ENCODE results near the gene SLC2A8.

Gene SLC2A8

DNA sequence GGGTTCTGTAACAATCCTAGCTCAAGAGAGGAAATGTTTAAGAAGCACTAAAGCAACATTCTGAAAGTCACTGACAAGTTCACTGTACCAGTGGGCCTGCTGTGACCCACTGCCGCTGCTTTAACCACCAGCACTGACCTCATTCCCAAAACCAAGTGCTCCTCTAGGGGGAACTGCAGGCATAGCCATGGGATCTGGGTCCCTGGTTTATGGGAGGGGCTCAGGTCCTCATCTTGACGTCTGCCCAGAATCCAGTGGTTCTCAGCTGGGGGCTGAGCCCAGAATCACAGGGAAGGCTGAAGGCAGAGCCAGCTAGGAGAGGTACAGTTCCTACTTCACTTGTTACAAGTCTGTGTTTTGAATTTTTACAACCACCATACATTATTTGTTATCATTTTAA lies 36.1 kb upstream of the SLC2A8 start:
- no peak overlapping the region for H2AFZ ChIP-seq (ENCODE audit: low read length)
- H3K9me3 ChIP-seq (ENCODE audit: low read length): no peaks in the 10 kb centered on the region
- no peak overlapping the region for H3K9ac ChIP-seq (ENCODE audit: low read length)
- no peak overlapping the region for H3K4me3 ChIP-seq (ENCODE audit: low read depth, low read length, poor library complexity, severe bottlenecking)
- no peaks in the 10 kb centered on the region for H3K4me1 ChIP-seq (ENCODE audit: insufficient read depth, low read length, severe bottlenecking)
- no peak for TF ChIP-seq EZH2 (IDR thresholded peaks at IDR 0.05; ENCODE audit: borderline replicate concordance, low read length)
- TF ChIP-seq, protein P1, sequence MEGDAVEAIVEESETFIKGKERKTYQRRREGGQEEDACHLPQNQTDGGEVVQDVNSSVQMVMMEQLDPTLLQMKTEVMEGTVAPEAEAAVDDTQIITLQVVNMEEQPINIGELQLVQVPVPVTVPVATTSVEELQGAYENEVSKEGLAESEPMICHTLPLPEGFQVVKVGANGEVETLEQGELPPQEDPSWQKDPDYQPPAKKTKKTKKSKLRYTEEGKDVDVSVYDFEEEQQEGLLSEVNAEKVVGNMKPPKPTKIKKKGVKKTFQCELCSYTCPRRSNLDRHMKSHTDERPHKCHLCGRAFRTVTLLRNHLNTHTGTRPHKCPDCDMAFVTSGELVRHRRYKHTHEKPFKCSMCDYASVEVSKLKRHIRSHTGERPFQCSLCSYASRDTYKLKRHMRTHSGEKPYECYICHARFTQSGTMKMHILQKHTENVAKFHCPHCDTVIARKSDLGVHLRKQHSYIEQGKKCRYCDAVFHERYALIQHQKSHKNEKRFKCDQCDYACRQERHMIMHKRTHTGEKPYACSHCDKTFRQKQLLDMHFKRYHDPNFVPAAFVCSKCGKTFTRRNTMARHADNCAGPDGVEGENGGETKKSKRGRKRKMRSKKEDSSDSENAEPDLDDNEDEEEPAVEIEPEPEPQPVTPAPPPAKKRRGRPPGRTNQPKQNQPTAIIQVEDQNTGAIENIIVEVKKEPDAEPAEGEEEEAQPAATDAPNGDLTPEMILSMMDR (IDR thresholded peaks at IDR 0.05; ENCODE audit: low read length): no peak
- no peaks in the 10 kb centered on the region for H3K9me2 ChIP-seq (ENCODE audit: low read depth, low read length)
- no peaks in the 10 kb centered on the region for H3K27me3 ChIP-seq (ENCODE audit: insufficient read depth, low read length)
- H3K79me2 ChIP-seq (ENCODE audit: insufficient read depth, low read length): no peaks in the 10 kb centered on the region
- no peak overlapping the region for H3K27ac ChIP-seq (ENCODE audit: low read depth, low read length, poor library complexity, severe bottlenecking)
- no peaks in the 10 kb centered on the region for H3K36me3 ChIP-seq (ENCODE audit: insufficient read depth, low read length)
- no peak overlapping the region for H3K4me2 ChIP-seq (ENCODE audit: low read length)
- no peaks in the 10 kb centered on the region for H4K20me1 ChIP-seq (ENCODE audit: insufficient read depth, low read length)
- no peaks in the 10 kb centered on the region for H3F3A ChIP-seq (ENCODE audit: insufficient read depth, low read length)

DNA sequence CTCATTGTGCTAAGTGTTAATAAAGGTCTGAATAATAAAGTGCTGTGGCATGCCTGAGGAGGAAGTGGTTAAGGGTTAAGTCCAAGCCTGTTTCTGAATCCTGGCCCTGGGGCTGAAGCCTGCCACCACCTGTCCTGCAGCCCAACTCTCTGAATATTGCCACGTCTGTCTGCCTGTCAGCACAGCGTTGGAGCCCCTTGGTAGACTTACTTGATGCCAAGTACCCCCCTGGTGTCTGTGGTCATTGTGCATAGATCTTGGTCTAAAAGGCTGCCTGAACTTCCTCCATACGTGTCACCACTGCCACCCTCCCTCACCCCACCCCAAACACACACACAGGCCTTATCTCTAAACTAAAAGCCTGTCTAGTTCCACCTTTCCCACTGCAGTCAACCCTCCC lies 35.4 kb upstream of the SLC2A8 start:
- Histone ChIP-seq H3K4me2 (ENCODE audit: low read length) (no peak overlapping the region), H3K27ac (ENCODE audit: low read depth, low read length, poor library complexity, severe bottlenecking) (no peak overlapping the region), H3K36me3 (ENCODE audit: insufficient read depth, low read length) (no peaks in the 10 kb centered on the region), H3F3A (ENCODE audit: insufficient read depth, low read length) (no peaks in the 10 kb centered on the region), H2AFZ (ENCODE audit: low read length) (no peak overlapping the region), H4K20me1 (ENCODE audit: insufficient read depth, low read length) (no peaks in the 10 kb centered on the region), H3K9me2 (ENCODE audit: low read depth, low read length) (no peaks in the 10 kb centered on the region), H3K4me3 (ENCODE audit: low read depth, low read length, poor library complexity, severe bottlenecking) (no peak overlapping the region), H3K27me3 (ENCODE audit: insufficient read depth, low read length) (no peaks in the 10 kb centered on the region), H3K9me3 (ENCODE audit: low read length) (no peaks in the 10 kb centered on the region), H3K4me1 (ENCODE audit: insufficient read depth, low read length, severe bottlenecking) (no peaks in the 10 kb centered on the region), H3K9ac (ENCODE audit: low read length) (no peak overlapping the region), H3K79me2 (ENCODE audit: insufficient read depth, low read length) (no peaks in the 10 kb centered on the region)
- TF ChIP-seq, protein P1 (IDR thresholded peaks at IDR 0.05; ENCODE audit: low read length): no peak
- no peak for TF ChIP-seq EZH2 (IDR thresholded peaks at IDR 0.05; ENCODE audit: borderline replicate concordance, low read length)

DNA sequence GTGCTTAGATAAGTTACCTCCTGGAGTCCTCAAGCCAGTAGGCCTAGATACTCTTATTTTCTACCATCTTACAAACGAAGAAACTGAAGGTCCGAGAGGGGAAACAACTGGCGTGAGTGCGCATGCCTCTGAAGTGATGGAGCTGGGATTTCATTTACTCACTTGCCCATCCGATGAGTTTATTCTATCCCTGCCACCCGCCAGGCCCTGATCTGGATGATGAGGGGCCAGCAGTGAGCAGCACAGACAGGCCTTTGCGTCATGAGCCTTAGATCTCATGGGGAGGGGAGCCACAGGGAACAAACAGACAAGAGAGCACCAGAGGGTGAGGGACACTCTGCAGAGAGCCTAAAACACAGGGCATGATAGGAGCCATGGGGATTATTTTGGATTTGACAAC lies 34.1 kb upstream of the SLC2A8 start:
- Histone ChIP-seq H3K9me3 (ENCODE audit: low read length) (no peaks in the 10 kb centered on the region), H3K27ac (ENCODE audit: low read depth, low read length, poor library complexity, severe bottlenecking) (no peak overlapping the region), H2AFZ (ENCODE audit: low read length) (no peak overlapping the region), H3F3A (ENCODE audit: insufficient read depth, low read length) (no peaks in the 10 kb centered on the region), H3K9ac (ENCODE audit: low read length) (no peak overlapping the region), H3K4me3 (ENCODE audit: low read depth, low read length, poor library complexity, severe bottlenecking) (no peak overlapping the region), H3K4me1 (ENCODE audit: insufficient read depth, low read length, severe bottlenecking) (no peaks in the 10 kb centered on the region), H3K9me2 (ENCODE audit: low read depth, low read length) (no peaks in the 10 kb centered on the region), H3K27me3 (ENCODE audit: insufficient read depth, low read length) (no peaks in the 10 kb centered on the region), H3K4me2 (ENCODE audit: low read length) (no peak overlapping the region), H3K36me3 (ENCODE audit: insufficient read depth, low read length) (no peaks in the 10 kb centered on the region), H4K20me1 (ENCODE audit: insufficient read depth, low read length) (no peaks in the 10 kb centered on the region), H3K79me2 (ENCODE audit: insufficient read depth, low read length) (no peaks in the 10 kb centered on the region)
- TF ChIP-seq EZH2 (IDR thresholded peaks at IDR 0.05; ENCODE audit: borderline replicate concordance, low read length): no peak
- TF ChIP-seq, protein P1 (IDR thresholded peaks at IDR 0.05; ENCODE audit: low read length): no peak
